Measurements from ENCODE around the gene LONRF3. TPM values are rescaled to one million over a fixed set of nuclear protein-coding genes. Genes with fewer than 3 reads are reported as not detected.
"Not testable (repeated sequence)": the region's sequence is repeated elsewhere in the genome, so short reads cannot be mapped to it uniquely, and the experiment has no call there.

LONRF3 gene
- total RNA-seq, 6 experiments from 2014 or later: 6.2 to 13.5 (median 9.4) TPM

- intact Hi-C loops (cut with DNase I): no loop called here
- TF ChIP-seq, protein P1, sequence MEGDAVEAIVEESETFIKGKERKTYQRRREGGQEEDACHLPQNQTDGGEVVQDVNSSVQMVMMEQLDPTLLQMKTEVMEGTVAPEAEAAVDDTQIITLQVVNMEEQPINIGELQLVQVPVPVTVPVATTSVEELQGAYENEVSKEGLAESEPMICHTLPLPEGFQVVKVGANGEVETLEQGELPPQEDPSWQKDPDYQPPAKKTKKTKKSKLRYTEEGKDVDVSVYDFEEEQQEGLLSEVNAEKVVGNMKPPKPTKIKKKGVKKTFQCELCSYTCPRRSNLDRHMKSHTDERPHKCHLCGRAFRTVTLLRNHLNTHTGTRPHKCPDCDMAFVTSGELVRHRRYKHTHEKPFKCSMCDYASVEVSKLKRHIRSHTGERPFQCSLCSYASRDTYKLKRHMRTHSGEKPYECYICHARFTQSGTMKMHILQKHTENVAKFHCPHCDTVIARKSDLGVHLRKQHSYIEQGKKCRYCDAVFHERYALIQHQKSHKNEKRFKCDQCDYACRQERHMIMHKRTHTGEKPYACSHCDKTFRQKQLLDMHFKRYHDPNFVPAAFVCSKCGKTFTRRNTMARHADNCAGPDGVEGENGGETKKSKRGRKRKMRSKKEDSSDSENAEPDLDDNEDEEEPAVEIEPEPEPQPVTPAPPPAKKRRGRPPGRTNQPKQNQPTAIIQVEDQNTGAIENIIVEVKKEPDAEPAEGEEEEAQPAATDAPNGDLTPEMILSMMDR (IDR thresholded peaks at IDR 0.05): no peak
- TF ChIP-seq POLR2A (IDR thresholded peaks at IDR 0.05): no peak
- no peak for ATAC-seq
- Histone ChIP-seq H3K27ac (no peak overlapping the region), H3K27me3 (no peaks in the 10 kb centered on the region), H3K36me3 (peaks cover 0 to 8% (median 0%) of the 10 kb centered on the region in 4 donors), H3K4me3 (no peak overlapping the region), H3K4me1 (no peaks in the 10 kb centered on the region), H3K9me3 (no peaks in the 10 kb centered on the region)
- 61% methylated on average over 2 of the region's 7 CpGs for WGBS (ENCODE audit: insufficient coverage, low coverage, low lambda C conversion rate, missing lambda C conversion rate)
- DNase-seq: no peak
Observed at GRCh38 chrX:118988911-118989310, 14.5 kb downstream of the LONRF3 start.

DNA sequence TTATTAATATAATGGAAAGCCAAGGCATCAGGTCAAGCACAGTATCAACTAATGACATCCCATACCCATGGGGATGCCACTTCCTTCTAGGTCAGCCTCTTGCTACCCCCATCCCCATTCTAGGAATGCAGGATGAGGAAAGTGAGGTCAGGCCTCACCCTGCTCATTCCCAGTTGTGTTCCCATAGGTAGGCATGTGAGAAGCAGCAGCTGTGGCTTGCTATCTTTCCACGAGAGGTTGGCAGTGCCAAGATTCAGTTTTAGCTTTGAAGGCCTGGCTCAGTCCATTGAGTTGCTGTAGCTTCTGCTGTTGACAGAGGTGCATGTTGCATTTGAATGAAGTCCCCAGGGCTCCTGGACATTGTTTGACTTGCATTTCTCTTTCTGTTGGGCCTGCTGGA lies 15.5 kb downstream of the LONRF3 start:
- TF ChIP-seq, protein P1 (IDR thresholded peaks at IDR 0.05): no peak
- TF ChIP-seq POLR2A (IDR thresholded peaks at IDR 0.05): no peak
- H3K4me3 ChIP-seq: no peak overlapping the region
- intact Hi-C loops (cut with DNase I): no loop called here
- H3K9me3 ChIP-seq: no peaks in the 10 kb centered on the region
- 60% methylated on average over 1 of the region's 1 CpG for WGBS (ENCODE audit: insufficient coverage, low coverage, low lambda C conversion rate, missing lambda C conversion rate)
- no peaks in the 10 kb centered on the region for H3K4me1 ChIP-seq
- ATAC-seq (no peak), DNase-seq (no peak)
- no peak overlapping the region for H3K27ac ChIP-seq
- no peaks in the 10 kb centered on the region for H3K27me3 ChIP-seq
- peaks cover 0 to 8% (median 0%) of the 10 kb centered on the region in 4 donors for H3K36me3 ChIP-seq

DNA sequence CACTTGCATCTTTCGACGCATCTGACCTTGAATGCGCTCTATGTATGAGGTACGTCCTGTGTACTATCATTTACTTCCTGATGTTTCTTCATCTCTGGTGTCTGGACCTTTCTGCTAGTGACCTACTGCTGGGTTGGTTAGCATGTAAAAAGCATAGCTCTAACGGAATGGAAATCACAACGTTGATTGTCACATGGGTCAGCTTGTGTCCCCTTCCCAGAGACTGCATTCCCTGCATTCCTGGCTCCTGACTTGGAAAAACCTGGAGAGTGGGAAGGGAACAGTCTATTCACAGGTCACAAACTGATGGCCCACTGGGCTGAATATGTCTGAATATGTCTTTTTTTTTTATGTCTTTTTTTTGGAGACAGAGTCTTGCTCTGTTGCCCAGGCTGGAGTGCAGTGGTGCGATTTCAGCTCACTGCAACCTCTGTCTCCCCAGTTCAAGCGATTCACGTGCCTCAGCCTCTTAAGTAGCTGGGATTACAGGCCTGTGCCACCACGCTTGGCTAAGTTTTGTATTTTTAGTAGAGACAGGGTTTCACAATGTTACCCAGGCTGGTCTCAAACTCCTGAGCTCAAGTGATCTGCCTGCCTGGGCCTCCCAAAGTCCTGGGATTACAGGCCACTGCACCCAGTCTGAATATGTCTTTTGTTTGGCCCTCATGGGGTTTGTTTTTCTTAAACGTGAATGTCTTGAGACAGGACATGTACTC lies 16.3 kb downstream of the LONRF3 start:
- Histone ChIP-seq H3K9me3 (no peaks in the 10 kb centered on the region), H3K27me3 (no peaks in the 10 kb centered on the region), H3K27ac (no peak overlapping the region), H3K4me1 (no peaks in the 10 kb centered on the region), H3K36me3 (peaks cover 0 to 8% (median 0%) of the 10 kb centered on the region in 4 donors), H3K4me3 (no peak overlapping the region)
- DNase-seq (no peak), ATAC-seq (no peak)
- intact Hi-C loops (cut with DNase I): no loop called here
- 56% methylated on average over 9 of the region's 11 CpGs for WGBS (ENCODE audit: insufficient coverage, low coverage, low lambda C conversion rate, missing lambda C conversion rate)
- TF ChIP-seq, protein P1 (IDR thresholded peaks at IDR 0.05): no peak
- TF ChIP-seq POLR2A (IDR thresholded peaks at IDR 0.05): no peak

DNA sequence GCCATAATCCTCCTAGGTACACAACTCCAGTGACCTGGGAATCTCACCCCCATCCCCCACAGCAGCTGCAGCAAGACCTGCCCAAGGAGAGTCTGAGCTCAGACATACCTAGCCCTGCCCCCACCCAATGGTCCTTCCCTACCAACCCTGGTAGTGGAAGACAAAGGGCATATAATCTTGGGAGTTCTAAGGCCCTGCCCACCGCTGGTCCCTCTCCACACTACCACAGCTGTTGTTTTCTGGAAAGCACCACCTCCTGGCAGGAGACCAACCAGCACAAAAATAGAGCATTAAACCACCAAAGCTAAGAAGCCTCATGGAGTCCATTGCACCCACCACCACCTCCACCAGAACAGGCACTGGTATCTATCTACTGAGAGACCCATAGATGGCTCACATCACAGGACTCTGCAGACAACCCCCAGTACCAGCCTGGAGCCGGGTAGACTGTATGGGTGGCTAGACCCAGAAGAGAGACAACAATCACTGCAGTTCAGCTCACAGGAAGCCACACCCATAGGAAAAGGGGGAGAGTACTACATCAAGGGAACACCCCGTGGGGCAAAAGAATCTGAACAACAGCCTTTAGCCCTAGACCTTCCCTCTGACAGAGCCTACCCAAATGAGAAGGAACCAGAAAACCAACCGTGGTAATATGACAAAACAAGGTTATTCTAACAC lies 18.2 kb downstream of the LONRF3 start:
- ATAC-seq; H3K9me3 ChIP-seq; H3K4me1 ChIP-seq; intact Hi-C loops (cut with DNase I); DNase-seq; H3K4me3 ChIP-seq; H3K36me3 ChIP-seq; H3K27ac ChIP-seq; H3K27me3 ChIP-seq: not testable (repeated sequence)
- 11% methylated on average over 1 of the region's 4 CpGs for WGBS (ENCODE audit: insufficient coverage, low coverage, low lambda C conversion rate, missing lambda C conversion rate)

GRCh38 chrX:119003462-119003861 lies 29.0 kb downstream of the LONRF3 start:
- Histone ChIP-seq H3K4me1 (no peaks in the 10 kb centered on the region), H3K36me3 (no peaks in the 10 kb centered on the region), H3K9me3 (no peaks in the 10 kb centered on the region), H3K27ac (no peak overlapping the region), H3K4me3 (no peak overlapping the region), H3K27me3 (no peaks in the 10 kb centered on the region)
- WGBS (ENCODE audit: insufficient coverage, low coverage, low lambda C conversion rate, missing lambda C conversion rate): 40% methylated on average over 3 of the region's 3 CpGs
- intact Hi-C loops (cut with DNase I): no loop called here
- DNase-seq: no peak
- TF ChIP-seq POLR2A (IDR thresholded peaks at IDR 0.05): no peak
- TF ChIP-seq, protein P1 (IDR thresholded peaks at IDR 0.05): no peak
- ATAC-seq: no peak

Data from right lobe of liver (tissue), 6 donors.